Stimulated activated CD4-positive, alpha-beta T cell treated with anti-CD3 and anti-CD28 coated beads, Interleukin-4, amount 100 ng/mL, for 24 hours (primary cell): Measurements from ENCODE around the gene UPF1.
"Not testable (repeated sequence)": the region's sequence is repeated elsewhere in the genome, so short reads cannot be mapped to it uniquely, and the experiment has no call there.

Experiments used
- DNase-seq: peaks from one replicate; pipeline ENCODE4 v3.0.0-alpha.2; 2020

Gene UPF1

DNA sequence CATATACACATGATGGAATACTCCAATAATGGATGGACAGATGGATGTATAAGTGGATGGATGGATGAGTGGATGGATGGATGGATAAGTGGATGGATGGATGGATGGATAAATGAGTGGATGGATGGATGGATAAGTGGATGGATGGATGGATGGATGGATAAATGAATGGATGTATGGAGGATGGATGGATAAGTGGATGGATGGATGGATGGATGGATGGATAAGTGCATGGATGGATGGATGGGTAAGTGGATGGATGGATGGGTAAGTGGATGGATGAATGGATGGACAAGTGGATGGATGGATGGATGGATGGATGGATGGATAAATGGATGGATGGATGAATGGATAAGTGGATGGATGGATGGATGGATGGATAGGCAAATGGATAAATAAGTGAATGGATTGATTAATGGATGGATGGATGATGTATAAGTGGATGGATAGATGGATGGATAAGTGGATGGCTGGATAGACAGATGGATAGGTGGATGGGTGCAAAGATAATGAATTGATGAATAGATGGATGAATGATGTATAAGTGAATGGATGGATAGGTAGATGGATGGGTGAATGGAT lies 32.3 kb upstream of the UPF1 start:
- DNase-seq = no peak

DNA sequence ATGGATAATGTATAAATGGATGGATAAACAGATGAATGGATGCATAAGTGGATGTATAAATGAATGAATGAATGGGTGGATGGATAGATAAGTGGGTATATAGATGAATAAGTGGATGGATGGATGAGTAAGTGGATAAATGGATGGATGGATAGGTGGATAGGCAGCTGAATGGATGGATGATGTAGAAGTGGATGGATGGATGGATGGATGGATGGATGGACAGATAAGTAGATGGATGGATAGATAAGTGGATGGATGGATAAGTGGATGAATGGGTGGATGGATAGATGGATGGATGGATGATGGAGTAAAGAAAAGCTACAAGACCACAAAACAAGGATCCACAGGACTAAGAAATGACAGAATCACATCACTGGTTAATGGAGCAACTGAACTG lies 31.7 kb upstream of the UPF1 start:
- no peak for DNase-seq

DNA sequence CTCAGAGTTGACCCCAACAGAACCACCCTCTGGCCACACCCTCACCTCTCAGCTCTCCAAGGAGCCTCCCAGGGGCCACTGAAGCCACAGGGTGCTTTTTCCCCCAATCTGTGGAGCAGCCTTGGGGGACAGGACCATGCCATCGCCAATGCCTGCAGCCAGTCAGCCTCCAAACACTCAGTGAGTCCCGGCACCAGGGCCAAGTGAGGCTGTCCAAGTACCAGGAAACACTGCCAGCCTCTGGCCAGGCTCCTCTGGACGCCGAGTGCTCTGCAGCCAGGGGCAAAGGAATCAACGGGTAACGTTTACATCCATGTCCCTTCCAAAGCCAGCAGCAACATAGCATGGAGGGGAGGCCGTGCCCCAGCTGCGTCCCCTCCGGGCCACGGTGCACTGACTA lies 31.1 kb upstream of the UPF1 start:
- no peak for DNase-seq

DNA sequence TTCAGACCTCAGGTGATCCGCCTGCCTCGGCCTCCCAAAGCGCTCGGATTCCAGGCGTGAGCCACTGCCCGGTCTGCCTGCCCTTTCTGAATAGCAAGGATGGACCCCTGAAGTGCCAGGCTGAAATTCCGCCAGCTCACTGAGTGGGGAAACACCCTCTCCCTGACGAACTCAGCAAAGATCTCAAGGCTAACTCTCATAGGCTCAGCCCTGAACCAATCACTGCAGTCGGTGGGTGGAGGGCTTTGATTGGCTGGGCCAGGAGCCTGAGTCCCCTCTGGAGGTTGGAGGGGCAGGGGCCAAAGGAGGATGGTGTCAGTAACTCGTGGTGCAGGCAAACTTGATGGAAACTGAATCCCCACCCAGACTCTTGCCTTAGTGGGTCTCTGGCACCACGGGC lies 29.4 kb upstream of the UPF1 start:
- no peak for DNase-seq

DNA sequence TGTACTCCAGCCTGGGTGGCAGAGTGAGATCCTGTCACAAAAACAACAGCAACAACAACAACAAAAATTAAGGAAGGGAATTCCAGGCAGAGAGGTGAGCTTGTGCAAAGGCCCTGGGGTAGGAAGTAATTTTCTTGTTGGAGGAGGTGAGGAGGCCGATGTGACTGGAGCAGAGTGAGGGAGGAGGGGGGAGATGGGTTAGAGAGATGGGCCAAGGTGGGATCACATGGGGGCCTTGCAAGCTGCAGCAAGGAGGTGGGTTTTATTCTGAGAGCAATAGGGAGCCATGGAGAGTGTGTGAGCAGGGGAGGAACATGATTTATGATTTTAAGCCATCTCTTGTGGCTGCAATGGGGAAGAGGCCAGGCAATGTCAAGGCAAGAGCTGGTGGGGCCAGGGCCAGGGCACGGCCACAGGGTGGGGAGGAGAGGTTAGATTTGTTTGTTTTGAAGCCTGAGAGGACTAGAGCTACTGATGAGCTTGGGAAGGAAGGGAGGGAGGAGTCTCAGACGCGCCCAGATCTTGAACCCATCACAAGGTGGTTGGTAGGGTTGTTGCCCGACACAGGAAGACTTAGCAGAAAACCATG lies 28.1 kb upstream of the UPF1 start:
- no peak for DNase-seq

DNA sequence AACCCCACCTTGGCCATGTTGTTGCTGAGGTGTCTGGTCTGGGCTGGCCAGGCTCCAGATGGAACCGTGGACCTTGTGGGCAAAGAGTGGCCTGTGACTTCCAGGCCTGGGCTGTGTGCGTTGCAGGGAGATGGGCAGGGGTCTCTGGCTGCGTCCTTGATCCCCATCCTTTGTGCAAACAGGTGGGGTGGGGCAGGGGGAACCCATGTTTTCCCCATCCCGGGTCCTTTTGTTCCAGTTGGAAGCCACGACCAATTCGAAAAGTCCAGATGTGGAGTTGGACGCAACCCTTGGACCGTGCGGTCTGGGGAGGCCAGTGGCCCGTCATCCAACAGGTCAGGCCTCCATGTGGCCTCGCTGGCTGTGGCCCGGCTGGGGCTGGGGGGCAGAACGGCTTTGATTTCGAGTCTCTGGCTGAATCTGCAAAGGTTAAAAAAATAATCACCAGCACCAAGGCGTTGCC lies 27.6 kb upstream of the UPF1 start:
- no peak for DNase-seq

DNA sequence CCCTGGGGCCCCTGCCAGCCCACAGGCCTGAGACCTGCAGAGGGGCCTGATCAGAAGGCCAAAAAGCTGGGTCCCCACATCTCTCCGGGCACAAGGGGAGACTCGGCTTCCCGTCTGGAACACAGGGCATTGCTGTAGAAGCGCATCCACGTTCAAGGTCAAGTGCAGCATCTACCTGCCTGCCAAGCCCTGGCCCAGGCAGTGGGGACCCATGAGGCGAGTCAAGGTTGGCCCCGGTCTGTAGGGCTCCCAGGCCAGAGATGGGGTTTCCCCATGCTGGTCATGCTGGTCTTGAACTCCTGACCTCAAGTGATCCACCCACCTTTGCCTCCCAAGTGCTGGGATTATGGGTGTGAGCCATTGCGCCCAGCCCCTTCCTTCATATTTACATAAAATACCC lies 27.1 kb upstream of the UPF1 start:
- DNase-seq = no peak

DNA sequence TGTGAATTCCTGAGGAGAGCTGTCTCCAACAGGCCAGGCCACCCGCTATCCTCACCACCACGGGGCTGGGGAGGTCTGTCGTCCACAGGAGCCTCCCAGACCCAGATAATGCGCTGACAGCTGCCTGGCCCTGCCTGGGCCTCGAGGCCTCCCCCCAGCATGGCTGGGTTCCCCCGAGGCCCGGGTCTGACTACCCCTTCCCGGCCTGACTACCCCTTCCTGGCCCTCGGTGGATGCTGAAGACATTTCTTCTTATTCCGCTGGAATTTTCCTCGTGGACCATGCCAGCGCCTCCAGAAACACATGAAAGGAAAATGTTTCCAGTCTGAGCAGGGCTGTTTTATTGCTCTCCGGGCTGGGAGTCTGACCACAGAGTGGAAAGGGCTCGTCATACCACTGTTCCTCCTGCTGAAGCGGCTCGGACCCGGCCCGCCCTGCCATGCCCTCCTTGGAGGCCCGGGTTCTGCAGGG lies 23.9 kb upstream of the UPF1 start:
- no peak for DNase-seq

DNA sequence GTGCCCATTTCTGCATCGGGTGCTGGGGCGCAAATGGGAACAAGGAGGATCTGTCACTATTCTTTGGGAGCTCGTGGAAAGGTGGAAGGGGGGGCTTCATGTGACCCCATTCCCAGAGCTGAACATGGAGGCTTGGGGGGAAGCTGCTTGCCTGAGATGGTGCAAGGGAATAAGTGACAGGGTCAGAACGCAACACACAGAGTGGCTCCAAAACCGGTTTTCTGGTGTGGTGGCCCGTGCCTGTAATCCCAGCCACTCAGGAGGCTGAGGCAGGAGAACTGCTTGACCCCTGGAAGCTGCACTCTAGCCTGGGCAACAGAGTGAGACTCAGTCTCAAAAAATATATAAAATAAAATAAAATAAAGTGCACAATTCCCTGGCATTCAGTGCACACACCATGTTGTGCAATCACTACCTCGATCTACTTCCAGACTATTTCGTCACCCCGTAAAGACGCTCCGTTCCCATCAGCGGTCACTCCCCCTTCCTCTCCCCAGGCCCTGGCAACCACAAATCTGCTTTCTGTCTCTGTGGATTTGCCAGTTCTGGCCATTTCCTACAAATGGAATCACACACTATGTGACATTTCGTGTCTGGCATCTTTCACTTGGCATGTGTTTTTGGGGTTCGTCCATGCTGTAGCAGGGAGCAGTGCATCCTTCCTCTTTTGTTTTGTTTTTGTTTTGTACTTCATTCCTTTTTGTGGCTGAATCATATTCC lies 22.4 kb upstream of the UPF1 start:
- DNase-seq = no peak

DNA sequence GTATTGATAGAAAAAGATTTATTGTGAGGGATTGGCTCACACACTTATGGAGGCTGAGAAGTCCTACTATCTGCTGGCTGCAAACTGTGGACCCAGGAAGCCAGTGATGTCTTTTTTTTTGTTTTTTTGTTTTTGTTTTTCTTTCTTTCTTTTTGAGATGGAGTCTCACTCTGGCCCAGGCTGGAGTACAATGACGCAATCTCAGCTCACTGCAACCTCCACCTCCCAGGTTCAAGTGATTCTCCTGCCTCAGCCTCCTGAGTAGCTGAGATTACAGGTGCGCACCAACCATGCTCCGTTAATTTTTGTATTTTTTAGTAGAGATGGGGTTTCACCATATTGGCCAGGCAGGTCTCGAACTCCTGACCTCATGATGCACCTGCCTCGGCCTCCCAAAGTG lies 20.1 kb upstream of the UPF1 start:
- DNase-seq = not testable (repeated sequence)

DNA sequence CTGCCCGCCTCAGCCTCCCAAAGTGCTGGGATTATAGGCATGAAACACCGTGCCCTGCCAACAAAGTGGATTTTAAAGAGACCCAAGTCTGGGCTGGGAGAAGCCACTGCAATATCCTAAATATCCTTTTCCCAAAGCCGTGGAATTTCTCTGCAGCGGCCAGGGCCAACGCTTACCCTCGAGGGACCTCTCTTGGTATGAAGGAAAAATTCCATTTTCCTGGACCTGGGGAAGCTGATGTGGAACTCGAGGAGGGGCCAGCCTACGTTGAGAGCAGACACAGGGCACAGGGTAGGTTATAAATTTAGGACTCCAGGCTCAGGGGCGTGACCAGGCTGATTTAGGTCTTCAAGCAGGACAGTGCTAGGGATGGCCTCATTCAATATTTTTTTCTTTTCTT lies 17.7 kb upstream of the UPF1 start:
- DNase-seq = no peak

DNA sequence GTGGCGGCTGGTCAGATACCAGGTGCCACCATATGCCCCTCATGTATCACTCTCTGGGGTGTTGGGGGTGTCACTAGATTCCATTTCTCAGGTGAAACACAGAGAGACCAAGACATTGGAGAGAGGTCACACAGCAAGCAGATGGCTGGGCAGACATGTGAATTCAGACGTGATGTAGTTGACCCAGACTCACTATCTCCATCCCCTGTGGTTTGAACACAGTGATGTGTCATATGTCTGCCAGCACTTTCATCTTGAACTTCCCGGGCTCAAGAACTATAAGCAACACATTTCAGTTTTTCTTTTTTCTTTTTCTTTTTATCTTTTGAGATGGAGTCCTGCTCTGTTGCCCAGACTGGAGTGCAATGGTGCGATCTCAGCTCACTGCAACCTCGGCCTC lies 16.1 kb upstream of the UPF1 start:
- DNase-seq = no peak

DNA sequence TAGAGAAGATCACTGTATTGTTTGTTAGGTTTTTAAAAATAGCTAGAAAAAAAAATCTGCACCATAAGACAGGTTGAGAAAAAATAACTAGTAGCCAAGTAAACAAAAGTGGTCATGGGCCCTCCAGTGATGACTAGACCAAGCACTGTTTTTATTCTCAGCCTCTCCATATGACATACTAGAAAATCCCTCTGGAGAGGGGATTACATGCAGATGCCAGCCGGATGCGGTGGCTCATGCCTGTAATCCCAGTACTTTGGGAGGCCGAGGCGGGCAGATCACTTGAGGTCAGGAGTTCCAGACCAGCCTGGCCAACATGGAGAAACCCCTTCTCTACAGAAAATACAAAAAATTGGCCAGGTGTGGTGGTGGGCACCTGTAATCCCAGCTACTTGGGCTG lies 15.1 kb upstream of the UPF1 start:
- DNase-seq = not testable (repeated sequence)

DNA sequence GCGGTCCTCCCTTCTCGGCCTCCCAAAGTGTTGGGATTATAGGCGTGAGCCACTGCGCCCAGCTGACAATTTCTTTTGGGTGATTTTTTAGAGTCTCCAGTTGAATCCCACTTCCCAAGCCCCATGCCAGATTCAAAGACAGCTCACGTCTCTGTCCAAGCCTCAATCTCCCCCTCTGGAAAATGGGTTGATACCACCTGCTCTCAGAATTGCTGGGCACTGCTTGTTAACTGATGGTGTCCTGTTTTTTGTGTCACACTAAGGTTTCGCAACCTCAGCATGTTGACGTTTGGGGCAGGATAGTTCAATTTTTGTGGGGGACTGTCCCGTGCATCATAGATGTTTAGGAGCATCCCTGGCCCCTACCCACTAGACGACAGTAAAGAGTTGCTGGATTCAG lies 14.2 kb upstream of the UPF1 start:
- DNase-seq = no peak

DNA sequence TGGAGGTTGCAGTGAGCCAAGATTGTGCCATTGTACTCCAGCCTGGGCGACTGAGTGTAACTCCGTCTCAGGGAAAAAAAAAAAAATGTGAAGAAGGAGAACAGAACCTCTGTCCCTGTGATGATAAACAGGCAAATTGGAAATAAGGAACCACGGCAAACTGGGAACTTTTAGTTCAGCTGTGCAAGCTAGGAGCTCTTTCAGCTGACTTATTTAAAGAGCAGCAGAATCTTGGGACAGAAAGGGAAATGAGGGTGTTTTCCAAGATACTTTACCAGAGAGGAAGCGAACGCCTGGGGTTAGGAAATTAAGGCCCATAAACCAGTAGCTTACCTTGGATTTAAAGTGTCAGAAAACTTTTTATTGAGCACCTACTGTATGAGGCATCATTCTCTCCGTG lies 3.0 kb upstream of the UPF1 start:
- no peak for DNase-seq

DNA sequence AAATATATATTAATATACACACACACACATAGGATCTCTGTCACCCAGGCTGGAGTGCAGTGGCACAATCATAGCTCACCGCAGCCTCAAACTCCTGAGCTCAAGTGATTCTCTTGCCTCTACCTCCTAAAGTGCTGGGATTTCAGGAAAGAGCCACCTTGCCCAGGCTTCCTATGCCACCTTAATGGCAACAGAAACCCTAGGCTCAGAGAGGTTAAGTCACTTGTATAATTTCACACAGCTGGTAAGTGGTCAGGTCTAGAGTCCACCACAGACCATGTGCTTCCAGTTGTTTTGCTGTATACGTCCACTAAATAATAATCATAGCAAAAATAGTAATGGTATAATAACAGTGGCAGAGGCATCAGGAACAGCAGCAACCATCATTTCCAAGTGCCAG lies 1.3 kb upstream of the UPF1 start:
- no peak for DNase-seq

DNA sequence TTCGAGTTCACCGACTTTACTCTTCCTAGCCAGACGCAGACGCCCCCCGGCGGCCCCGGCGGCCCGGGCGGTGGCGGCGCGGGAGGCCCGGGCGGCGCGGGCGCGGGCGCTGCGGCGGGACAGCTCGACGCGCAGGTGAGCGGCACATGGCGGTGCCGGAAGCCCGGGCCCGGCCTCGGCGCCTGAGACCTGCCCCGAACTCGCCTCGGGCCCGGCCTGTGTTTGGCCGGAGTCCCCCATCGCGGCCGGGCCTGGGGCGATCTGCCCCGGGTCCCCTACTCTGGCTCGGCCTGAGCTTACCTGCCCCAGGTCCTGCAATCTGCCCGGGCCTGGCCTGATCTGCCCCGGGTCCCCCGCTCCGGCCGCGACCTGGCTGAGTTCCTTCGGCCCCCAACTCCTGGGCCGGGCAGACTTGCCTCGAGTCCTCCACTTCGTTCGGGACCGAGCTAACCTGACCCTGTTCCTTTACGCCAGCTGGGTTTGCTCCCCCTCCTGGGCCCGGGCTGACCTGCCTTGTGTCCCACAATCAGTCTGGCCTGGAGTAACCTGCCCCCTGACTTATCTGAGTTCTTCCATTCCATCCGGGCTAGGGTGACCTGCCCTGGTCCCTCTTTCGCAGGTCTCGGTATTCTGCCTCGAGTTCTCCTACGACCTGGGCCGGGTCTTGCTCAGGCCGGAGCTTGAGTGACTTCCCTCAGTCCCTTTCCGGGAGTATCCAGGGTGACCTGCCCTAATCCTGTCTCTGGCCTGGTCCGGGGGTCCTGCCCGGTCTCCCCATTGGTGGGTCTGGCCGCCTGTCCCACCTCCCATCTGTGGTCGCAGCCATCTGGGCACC lies 764 bp downstream of the UPF1 start:
- peak; percentile 30 for DNase-seq

DNA sequence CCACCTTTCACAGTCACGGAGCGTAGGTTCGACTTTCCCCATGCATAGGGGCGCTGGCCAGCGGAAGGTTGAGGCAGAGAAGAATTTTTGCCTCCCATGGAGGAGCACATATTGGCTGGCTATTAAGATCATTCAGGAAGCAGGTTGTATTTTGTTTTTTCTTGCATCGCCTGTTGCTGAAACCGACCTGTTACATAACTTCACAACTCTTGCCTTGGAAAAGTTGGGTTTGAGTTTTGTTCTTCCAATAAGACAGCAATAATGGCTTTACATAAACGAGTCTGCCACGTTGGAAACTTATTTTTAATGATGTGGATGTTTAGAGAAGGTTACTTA lies 1.4 kb downstream of the UPF1 start:
- no peak for DNase-seq

DNA sequence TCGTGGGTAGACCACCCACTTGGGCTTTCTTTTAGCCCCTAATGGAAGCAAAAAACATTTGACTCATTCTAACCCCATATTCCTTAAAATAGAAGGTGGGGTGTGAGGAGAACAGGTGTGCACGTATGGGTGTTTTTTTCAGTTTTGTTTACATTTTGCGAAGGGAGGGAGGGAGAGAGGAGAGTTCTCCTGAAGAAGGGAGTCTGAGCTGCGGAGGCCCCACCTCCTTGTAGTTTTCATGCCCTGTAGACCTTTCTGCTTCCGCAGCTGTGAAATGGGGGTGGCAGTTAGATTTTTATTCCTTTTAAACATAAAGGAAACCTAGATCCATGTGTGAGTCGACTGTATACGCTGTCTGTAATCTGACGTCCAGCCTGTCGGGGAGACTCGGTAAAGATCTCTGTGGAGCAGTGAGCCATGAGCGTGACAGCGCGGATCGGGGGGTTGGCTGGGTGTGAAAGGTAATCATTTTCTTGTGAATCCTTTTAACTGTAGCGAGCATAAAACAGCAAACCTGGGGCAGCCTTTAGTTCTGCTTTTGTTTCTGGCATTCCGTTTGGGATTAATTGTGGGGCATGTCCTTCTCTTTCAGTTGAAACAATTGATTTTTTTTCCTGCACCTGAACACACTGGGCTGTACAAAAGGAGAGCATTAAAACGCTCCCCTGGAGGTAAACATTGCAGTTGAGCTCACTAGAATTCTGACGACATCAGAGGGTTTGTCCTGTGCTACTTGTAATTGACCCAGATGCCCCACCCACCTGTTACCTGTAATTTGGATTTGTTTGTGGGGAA lies 2.3 kb downstream of the UPF1 start:
- no peak for DNase-seq

DNA sequence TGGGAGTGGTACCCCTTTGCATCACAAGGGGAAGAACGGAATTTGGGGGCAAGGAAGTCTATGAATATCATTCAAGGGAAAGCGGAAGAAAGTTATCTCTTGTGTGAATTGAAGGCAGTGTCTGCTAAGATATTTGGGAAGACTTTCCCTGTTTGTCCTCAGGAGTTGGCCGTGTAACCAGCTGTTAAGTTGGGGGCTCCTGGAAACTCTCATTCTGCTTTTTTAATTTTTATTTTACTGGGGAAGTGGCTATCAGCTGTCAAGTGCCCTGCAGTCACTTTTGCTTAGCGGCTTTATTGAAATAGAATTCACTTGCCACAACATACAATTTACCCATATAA lies 2.9 kb downstream of the UPF1 start:
- DNase-seq = no peak

DNA sequence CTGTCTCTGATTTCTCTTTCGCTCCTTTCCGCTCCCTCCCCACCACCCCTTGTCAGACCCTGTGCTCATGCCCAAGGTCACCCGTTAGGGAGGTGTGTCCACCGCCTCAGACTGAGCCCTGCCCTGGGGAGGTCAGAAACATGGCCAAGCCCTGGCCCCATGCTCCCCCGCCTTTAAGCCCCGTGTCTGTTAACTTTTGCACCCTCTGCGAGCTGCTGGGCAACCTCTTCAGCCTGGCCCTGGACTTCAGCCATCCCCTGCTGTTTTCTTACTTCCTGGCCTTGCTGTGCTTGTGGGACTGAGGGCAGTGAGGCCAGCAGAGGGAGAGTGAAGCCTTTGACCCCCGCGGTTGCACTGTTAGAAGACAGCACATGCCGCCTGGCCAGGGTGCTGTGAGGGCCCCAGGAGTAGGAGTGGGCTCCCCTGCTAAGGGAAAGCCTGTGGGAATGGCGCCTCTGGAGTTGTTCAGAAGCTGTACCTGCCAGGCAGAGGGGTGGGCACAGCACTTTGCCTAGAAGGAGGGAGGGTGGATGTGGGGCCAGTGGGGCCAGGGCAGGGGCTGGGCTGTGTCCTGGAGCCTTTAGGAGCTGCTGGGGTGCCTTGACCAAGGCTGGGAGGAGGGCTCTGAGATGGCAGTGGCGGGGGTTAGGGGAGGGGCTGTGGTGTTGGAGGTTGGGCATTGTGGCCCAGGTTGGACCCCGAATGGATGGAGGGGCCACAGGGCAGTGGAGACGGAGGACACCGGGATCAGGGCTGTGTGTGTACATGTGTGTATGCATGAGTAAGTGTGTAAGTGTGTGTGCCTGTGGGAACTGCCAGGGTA lies 7.9 kb downstream of the UPF1 start:
- DNase-seq = no peak
